Motor neuron (in vitro differentiated cells): ENCODE results near the gene TM9SF4. TPM values are rescaled to one million over a fixed set of nuclear protein-coding genes. Genes with fewer than 3 reads are reported as not detected.
"Not testable (repeated sequence)": the region's sequence is repeated elsewhere in the genome, so short reads cannot be mapped to it uniquely, and the experiment has no call there.

Experiments used
- ATAC-seq, 8 experiments: fragments of 200-7000 bp; cut with Tn5 transposase; replicated peaks in 6 of 8; 2 replicates each; pipeline ENCODE4 v1.8.0; 2021; ENCODE audit warnings: mild to moderate bottlenecking in 8 of 8, moderate library complexity in 8 of 8
- H3K27ac ChIP-seq, 2 donors: fragments of 250-450 bp; sonication (Bioruptor Pico); 2 replicates each; pipeline ENCODE4 v1.9.0; 2021; ENCODE audit warnings: antibody characterized with exemption in 2 of 2, mild to moderate bottlenecking in 2 of 2, moderate library complexity in 1 of 2
- H3K4me1 ChIP-seq, 2 donors: fragments of 250-450 bp; sonication (Bioruptor Pico); replicated peaks in 1 of 2; 2 replicates each; pipeline ENCODE4 v1.6.1; 2021; ENCODE audit warnings: antibody characterized with exemption in 2 of 2, mild to moderate bottlenecking in 2 of 2, moderate library complexity in 1 of 2
- H3K4me3 ChIP-seq, 5 donors: fragments of 250-450 bp; sonication (Bioruptor Pico); 2 replicates each; pipeline ENCODE4 v1.9.0; 2021; ENCODE audit warnings: antibody characterized with exemption in 5 of 5, mild to moderate bottlenecking in 5 of 5, moderate library complexity in 4 of 5
- WGBS, 10 experiments: fragments of 450-650 bp; shearing (Covaris generic); methylation state at CpG; one replicate each; pipeline ENCODE4 v1.0.0; 2022; 5-methylcytosine and 5-hydroxymethylcytosine counted together
- in situ Hi-C, 9 experiments: fragments of 400-800 bp; cut with MboI; loops; one replicate each; pipeline ENCODE4 v1.15.0; 2021; ENCODE audit warnings: low sequenced_read_pairs in 9 of 9, low pct_unique_long_range_greater_than_20kb in 2 of 9; ENCODE audit not compliant: unreplicated experiment in 9 of 9
- total RNA-seq, 8 experiments: library from RNA; unstranded; fragments of 300-600 nt; gene quantifications; 2 replicates each; pipeline versions ENCODE4 v1.2.3 to v1.2.4, GENCODE V29; 2022

TM9SF4 gene
- total RNA-seq, 8 experiments from 2014 or later = 23.9 to 68.4 (median 38.6) TPM

GRCh38 chr20:32190616-32191415 lies 81.3 kb downstream of the TM9SF4 start:
- peak overlapping the region in 1 of 2 donors; percentile 89 for H3K27ac ChIP-seq
- H3K4me3 ChIP-seq = peak overlapping the region; percentile 52 to 65 (median 57)
- in situ Hi-C loops = no loop called here
- peaks cover 17 to 22% of the 10 kb centered on the region in 2 donors for H3K4me1 ChIP-seq
- WGBS, 10 experiments = 20 to 80% (median 30%) methylated on average over 1 to 11 of the region's 14 CpGs; no CpG with 5 or more reads in 2 of the 10 experiments
- ATAC-seq = no peak

- in situ Hi-C loops = no loop called here
- no peak overlapping the region for H3K4me3 ChIP-seq
- no peak for ATAC-seq
- no peak overlapping the region for H3K27ac ChIP-seq
- 60 to 100% (median 90%) methylated on average over 1 to 3 of the region's 3 CpGs; no CpG with 5 or more reads in 3 of the 10 experiments for WGBS, 10 experiments
- peaks cover 17 to 22% of the 10 kb centered on the region in 2 donors for H3K4me1 ChIP-seq
Measured at GRCh38 chr20:32191422-32191821, 81.9 kb downstream of the TM9SF4 start.

- no peak overlapping the region for H3K4me3 ChIP-seq
- in situ Hi-C loops = no loop called here
- peaks cover 17 to 22% of the 10 kb centered on the region in 2 donors for H3K4me1 ChIP-seq
- no peak overlapping the region for H3K27ac ChIP-seq
- no peak for ATAC-seq
Measured at GRCh38 chr20:32191873-32192272, 82.4 kb downstream of the TM9SF4 start.

- no peak overlapping the region for H3K4me3 ChIP-seq
Measured at GRCh38 chr20:32192698-32193097, 83.2 kb downstream of the TM9SF4 start.

GRCh38 chr20:32193336-32193735 lies 83.8 kb downstream of the TM9SF4 start:
- H3K4me3 ChIP-seq, in situ Hi-C loops, ATAC-seq, H3K27ac ChIP-seq: not testable (repeated sequence)
- peaks cover 17 to 22% of the 10 kb centered on the region in 2 donors for H3K4me1 ChIP-seq
- WGBS, 10 experiments = 75 to 100% (median 100%) methylated on average over 1 to 3 of the region's 5 CpGs; no CpG with 5 or more reads in 3 of the 10 experiments

More at GRCh38 chr20:32192698-32193097, 83.2 kb downstream of the TM9SF4 start:
- in situ Hi-C loops = no loop called here
- Histone ChIP-seq H3K4me1 (peaks cover 17 to 22% of the 10 kb centered on the region in 2 donors), H3K27ac (no peak overlapping the region)
- WGBS, 10 experiments = 80 to 94% (median 86%) methylated on average over 1 to 3 of the region's 3 CpGs; no CpG with 5 or more reads in 6 of the 10 experiments
- ATAC-seq = no peak

GRCh38 chr20:32193996-32194395 lies 84.5 kb downstream of the TM9SF4 start:
- in situ Hi-C loops = no loop called here
- Histone ChIP-seq H3K4me3 (no peak overlapping the region), H3K27ac (no peak overlapping the region), H3K4me1 (peaks cover 15 to 17% of the 10 kb centered on the region in 2 donors)
- no peak for ATAC-seq
- 50 to 100% (median 80%) methylated on average over 1 to 3 of the region's 6 CpGs; no CpG with 5 or more reads in 2 of the 10 experiments for WGBS, 10 experiments

GRCh38 chr20:32195581-32195980 lies 86.1 kb downstream of the TM9SF4 start:
- 80 to 100% (median 93%) methylated on average over 1 to 7 of the region's 7 CpGs; no CpG with 5 or more reads in 4 of the 10 experiments for WGBS, 10 experiments
- H3K27ac ChIP-seq = no peak overlapping the region
- ATAC-seq = peak in 1 of 8 experiments; percentile 24
- H3K4me1 ChIP-seq = peaks cover 8 to 9% of the 10 kb centered on the region in 2 donors
- in situ Hi-C loops = no loop called here
- no peak overlapping the region for H3K4me3 ChIP-seq

GRCh38 chr20:32196613-32197012 lies 87.1 kb downstream of the TM9SF4 start:
- WGBS, 10 experiments = 90 to 100% (median 100%) methylated on average over 1 to 2 of the region's 11 CpGs; no CpG with 5 or more reads in 7 of the 10 experiments
- H3K4me1 ChIP-seq, H3K27ac ChIP-seq, in situ Hi-C loops, H3K4me3 ChIP-seq: not testable (repeated sequence)
- ATAC-seq = peak in 1 of 8 experiments; percentile 11

- H3K27ac ChIP-seq, in situ Hi-C loops, H3K4me1 ChIP-seq, H3K4me3 ChIP-seq: not testable (repeated sequence)
- ATAC-seq = peak in 4 of 8 experiments; percentile 14 to 38 (median 21)
- WGBS, 10 experiments = 89 to 97% (median 93%) methylated on average over 6 to 8 of the region's 20 CpGs; no CpG with 5 or more reads in 7 of the 10 experiments
Measured at GRCh38 chr20:32197136-32197535, 87.6 kb downstream of the TM9SF4 start.

GRCh38 chr20:32199006-32199405 lies 89.5 kb downstream of the TM9SF4 start:
- no peak for ATAC-seq
- in situ Hi-C loops = no loop called here
- Histone ChIP-seq H3K4me3 (no peak overlapping the region), H3K27ac (no peak overlapping the region), H3K4me1 (peaks cover 13% of the 10 kb centered on the region in 2 donors)
- 80 to 93% (median 87%) methylated on average over 1 to 4 of the region's 4 CpGs; no CpG with 5 or more reads in 4 of the 10 experiments for WGBS, 10 experiments

- H3K27ac ChIP-seq = no peak overlapping the region
- peaks cover 38% of the 10 kb centered on the region in 2 donors for H3K4me1 ChIP-seq
- 60 to 100% (median 93%) methylated on average over 1 to 4 of the region's 4 CpGs; no CpG with 5 or more reads in 2 of the 10 experiments for WGBS, 10 experiments
- no peak for ATAC-seq
- in situ Hi-C loops = no loop called here
- H3K4me3 ChIP-seq = no peak overlapping the region
Measured at GRCh38 chr20:32201296-32201976, 91.9 kb downstream of the TM9SF4 start.

GRCh38 chr20:32201977-32202363 lies 92.5 kb downstream of the TM9SF4 start:
- Histone ChIP-seq H3K4me3 (no peak overlapping the region), H3K27ac (no peak overlapping the region), H3K4me1 (peaks cover 41% of the 10 kb centered on the region in 2 donors)
- no peak for ATAC-seq
- WGBS, 10 experiments = 68 to 100% (median 94%) methylated on average over 1 to 7 of the region's 8 CpGs; no CpG with 5 or more reads in 2 of the 10 experiments
- in situ Hi-C loops = no loop called here
